Measurements from ENCODE around the gene TOP1. TPM values are rescaled to one million over a fixed set of nuclear protein-coding genes. Genes with fewer than 3 reads are reported as not detected.
"Not testable (repeated sequence)": the region's sequence is repeated elsewhere in the genome, so short reads cannot be mapped to it uniquely, and the experiment has no call there.

The TOP1 gene
- polyA plus RNA-seq, 4 donors, result 46.2 to 74.3 (median 69.8) TPM

DNA sequence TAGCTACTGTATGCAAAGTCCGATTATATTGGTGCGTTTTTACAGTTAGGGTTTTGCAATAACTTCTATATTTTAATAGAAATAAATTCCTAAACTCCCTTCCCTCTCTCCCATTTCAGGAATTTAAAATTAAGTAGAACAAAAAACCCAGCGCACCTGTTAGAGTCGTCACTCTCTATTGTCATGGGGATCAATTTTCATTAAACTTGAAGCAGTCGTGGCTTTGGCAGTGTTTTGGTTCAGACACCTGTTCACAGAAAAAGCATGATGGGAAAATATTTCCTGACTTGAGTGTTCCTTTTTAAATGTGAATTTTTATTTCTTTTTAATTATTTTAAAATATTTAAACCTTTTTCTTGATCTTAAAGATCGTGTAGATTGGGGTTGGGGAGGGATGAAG lies 95.0 kb downstream of the TOP1 start:
- H3K4me3 ChIP-seq (ENCODE audit: low read depth in 1 of 3, low read length in 3 of 3), result no peak overlapping the region
- H3K27ac ChIP-seq (ENCODE audit: low read depth in 1 of 3, low read length in 2 of 3), result peak overlapping the region in 1 of 3 donors; percentile 24
- peaks cover 0 to 18% (median 7%) of the 10 kb centered on the region in 3 donors for H3K4me1 ChIP-seq (ENCODE audit: control insufficient read depth in 3 of 3, insufficient read depth in 2 of 3, low read depth in 1 of 3, low read length in 2 of 3)
- H3K36me3 ChIP-seq (ENCODE audit: control insufficient read depth in 3 of 3, insufficient read depth in 2 of 3, low read depth in 1 of 3, low read length in 3 of 3), result peaks cover 21 to 40% (median 39%) of the 10 kb centered on the region in 3 donors
- 78 to 88% (median 86%) methylated on average over 6 of the region's 6 CpGs for WGBS, 3 donors
- no peaks in the 10 kb centered on the region for H3K27me3 ChIP-seq (ENCODE audit: control insufficient read depth in 3 of 3, insufficient read depth in 3 of 3, low read length in 3 of 3)
- no peaks in the 10 kb centered on the region for H3K9me3 ChIP-seq (ENCODE audit: control insufficient read depth in 2 of 2, insufficient read depth in 1 of 2, low read depth in 1 of 2, low read length in 1 of 2)
- DNase-seq (no peak), FAIRE-seq (no peak)

DNA sequence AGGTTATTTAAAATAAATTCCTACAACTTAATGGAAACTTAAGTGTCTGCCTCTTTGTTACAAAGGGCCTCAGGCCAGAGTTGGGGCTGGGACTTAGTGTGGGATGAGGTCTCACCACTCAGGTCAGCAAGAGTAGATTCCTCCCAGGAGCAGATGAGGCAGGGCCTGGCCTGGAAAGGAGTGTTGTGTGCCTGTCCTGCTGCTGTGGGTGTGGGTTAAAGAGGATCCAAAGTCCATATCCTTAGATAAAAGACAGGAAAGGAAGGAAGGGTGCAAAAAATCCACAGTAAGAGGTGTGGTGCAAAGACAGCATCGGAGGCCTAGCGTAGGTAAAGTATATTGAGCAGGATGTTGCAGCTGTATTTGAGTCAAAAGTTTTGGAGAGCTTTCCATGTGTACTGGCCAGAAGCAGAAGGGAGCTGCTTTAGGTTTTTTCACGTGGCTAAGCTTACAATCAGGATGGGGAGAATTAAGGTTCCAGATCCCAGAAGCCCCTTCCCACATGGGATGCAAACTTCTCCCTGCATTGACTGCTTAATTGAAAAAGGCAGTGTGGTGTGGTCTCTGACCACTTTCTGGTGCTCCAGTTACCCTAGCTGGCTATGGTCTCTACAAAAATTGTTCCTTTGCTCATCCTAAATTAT lies 96.0 kb downstream of the TOP1 start:
- Histone ChIP-seq H3K36me3 (ENCODE audit: control insufficient read depth in 3 of 3, insufficient read depth in 2 of 3, low read depth in 1 of 3, low read length in 3 of 3) (peaks cover 20 to 40% (median 37%) of the 10 kb centered on the region in 3 donors), H3K4me3 (ENCODE audit: low read depth in 1 of 3, low read length in 3 of 3) (no peak overlapping the region), H3K9me3 (ENCODE audit: control insufficient read depth in 2 of 2, insufficient read depth in 1 of 2, low read depth in 1 of 2, low read length in 1 of 2) (no peaks in the 10 kb centered on the region), H3K4me1 (ENCODE audit: control insufficient read depth in 3 of 3, insufficient read depth in 2 of 3, low read depth in 1 of 3, low read length in 2 of 3) (peaks cover 0 to 18% (median 7%) of the 10 kb centered on the region in 3 donors), H3K27me3 (ENCODE audit: control insufficient read depth in 3 of 3, insufficient read depth in 3 of 3, low read length in 3 of 3) (no peaks in the 10 kb centered on the region), H3K27ac (ENCODE audit: low read depth in 1 of 3, low read length in 2 of 3) (peak overlapping the region; percentile 34 to 73 (median 66))
- DNase-seq, result peak; percentile 78 to 90
- no peak for FAIRE-seq
- 27 to 60% (median 46%) methylated on average over 3 of the region's 3 CpGs for WGBS, 3 donors

GRCh38 chr20:41125530-41126457 lies 97.2 kb downstream of the TOP1 start:
- Histone ChIP-seq H3K36me3 (ENCODE audit: control insufficient read depth in 3 of 3, insufficient read depth in 2 of 3, low read depth in 1 of 3, low read length in 3 of 3) (peaks cover 16 to 37% (median 31%) of the 10 kb centered on the region in 3 donors), H3K9me3 (ENCODE audit: control insufficient read depth in 2 of 2, insufficient read depth in 1 of 2, low read depth in 1 of 2, low read length in 1 of 2) (no peaks in the 10 kb centered on the region), H3K4me1 (ENCODE audit: control insufficient read depth in 3 of 3, insufficient read depth in 2 of 3, low read depth in 1 of 3, low read length in 2 of 3) (peaks cover 0 to 18% (median 7%) of the 10 kb centered on the region in 3 donors), H3K27ac (ENCODE audit: low read depth in 1 of 3, low read length in 2 of 3) (peak overlapping the region in 1 of 3 donors; percentile 66), H3K4me3 (ENCODE audit: low read depth in 1 of 3, low read length in 3 of 3) (no peak overlapping the region), H3K27me3 (ENCODE audit: control insufficient read depth in 3 of 3, insufficient read depth in 3 of 3, low read length in 3 of 3) (no peaks in the 10 kb centered on the region)
- 72 to 90% (median 78%) methylated on average over 6 of the region's 6 CpGs for WGBS, 3 donors
- DNase-seq (peak in 1 of 2 donors; percentile 55), FAIRE-seq (no peak)

DNA sequence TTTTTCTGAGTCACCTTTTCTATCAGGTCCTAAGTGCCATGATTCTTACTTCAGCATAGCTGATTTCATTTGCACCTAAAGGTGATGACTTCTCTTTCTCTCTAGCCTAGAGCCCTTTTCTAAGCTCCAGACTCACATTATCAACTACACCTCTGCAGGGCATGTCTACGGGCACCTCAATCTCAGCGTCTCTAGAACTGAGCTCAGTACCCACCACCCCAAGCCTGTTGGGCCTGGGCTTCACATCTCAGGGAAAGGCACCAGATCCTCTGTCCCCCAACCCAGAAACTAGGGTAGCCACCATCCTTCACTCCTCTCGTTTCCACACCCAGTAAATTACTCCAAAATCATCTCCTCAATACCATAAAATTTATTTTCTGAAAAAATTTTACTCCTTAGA lies 98.1 kb downstream of the TOP1 start:
- 88 to 94% (median 92%) methylated on average over 3 of the region's 3 CpGs for WGBS, 3 donors
- no peak for DNase-seq
- FAIRE-seq, result no peak
- Histone ChIP-seq H3K4me3 (ENCODE audit: low read depth in 1 of 3, low read length in 3 of 3) (no peak overlapping the region), H3K36me3 (ENCODE audit: control insufficient read depth in 3 of 3, insufficient read depth in 2 of 3, low read depth in 1 of 3, low read length in 3 of 3) (peaks cover 9 to 29% (median 23%) of the 10 kb centered on the region in 3 donors), H3K9me3 (ENCODE audit: control insufficient read depth in 2 of 2, insufficient read depth in 1 of 2, low read depth in 1 of 2, low read length in 1 of 2) (no peaks in the 10 kb centered on the region), H3K27ac (ENCODE audit: low read depth in 1 of 3, low read length in 2 of 3) (no peak overlapping the region), H3K27me3 (ENCODE audit: control insufficient read depth in 3 of 3, insufficient read depth in 3 of 3, low read length in 3 of 3) (no peaks in the 10 kb centered on the region), H3K4me1 (ENCODE audit: control insufficient read depth in 3 of 3, insufficient read depth in 2 of 3, low read depth in 1 of 3, low read length in 2 of 3) (peaks cover 0 to 18% (median 7%) of the 10 kb centered on the region in 3 donors)

DNA sequence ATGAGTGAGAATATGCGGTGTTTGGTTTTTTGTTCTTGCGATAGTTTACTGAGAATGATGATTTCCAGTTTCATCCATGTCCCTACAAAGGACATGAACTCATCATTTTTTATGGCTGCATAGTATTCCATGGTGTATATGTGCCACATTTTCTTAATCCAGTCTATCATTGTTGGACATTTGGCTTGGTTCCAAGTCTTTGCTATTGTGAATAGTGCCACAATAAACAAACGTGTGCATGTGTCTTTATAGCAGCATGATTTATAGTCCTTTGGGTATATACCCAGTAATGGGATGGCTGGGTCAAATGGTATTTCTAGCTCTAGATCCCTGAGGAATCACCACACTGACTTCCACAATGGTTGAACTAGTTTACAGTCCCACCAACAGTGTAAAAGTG lies 99.7 kb downstream of the TOP1 start:
- WGBS, 3 donors, result 29% methylated on average over 1 of the region's 3 CpGs; no CpG with 5 or more reads in 2 of the 3 donors
- H3K4me3 ChIP-seq (ENCODE audit: low read depth in 1 of 3, low read length in 3 of 3); H3K27me3 ChIP-seq (ENCODE audit: control insufficient read depth in 3 of 3, insufficient read depth in 3 of 3, low read length in 3 of 3); H3K9me3 ChIP-seq (ENCODE audit: control insufficient read depth in 2 of 2, insufficient read depth in 1 of 2, low read depth in 1 of 2, low read length in 1 of 2); FAIRE-seq; H3K27ac ChIP-seq (ENCODE audit: low read depth in 1 of 3, low read length in 2 of 3); DNase-seq: not testable (repeated sequence)
- Histone ChIP-seq H3K36me3 (ENCODE audit: control insufficient read depth in 3 of 3, insufficient read depth in 2 of 3, low read depth in 1 of 3, low read length in 3 of 3) (peaks cover 0 to 22% (median 12%) of the 10 kb centered on the region in 3 donors), H3K4me1 (ENCODE audit: control insufficient read depth in 3 of 3, insufficient read depth in 2 of 3, low read depth in 1 of 3, low read length in 2 of 3) (peaks cover 0 to 18% (median 5%) of the 10 kb centered on the region in 3 donors)

GRCh38 chr20:41131594-41132387 lies 103.2 kb downstream of the TOP1 start:
- 58 to 69% (median 64%) methylated on average over 5 of the region's 5 CpGs for WGBS, 3 donors
- H3K27me3 ChIP-seq (ENCODE audit: control insufficient read depth in 3 of 3, insufficient read depth in 3 of 3, low read length in 3 of 3), result no peaks in the 10 kb centered on the region
- H3K36me3 ChIP-seq (ENCODE audit: control insufficient read depth in 3 of 3, insufficient read depth in 2 of 3, low read depth in 1 of 3, low read length in 3 of 3), result peaks cover 0 to 2% (median 0%) of the 10 kb centered on the region in 3 donors
- no peaks in the 10 kb centered on the region for H3K9me3 ChIP-seq (ENCODE audit: control insufficient read depth in 2 of 2, insufficient read depth in 1 of 2, low read depth in 1 of 2, low read length in 1 of 2)
- no peak overlapping the region for H3K4me3 ChIP-seq (ENCODE audit: low read depth in 1 of 3, low read length in 3 of 3)
- peaks cover 0 to 6% (median 0%) of the 10 kb centered on the region in 3 donors for H3K4me1 ChIP-seq (ENCODE audit: control insufficient read depth in 3 of 3, insufficient read depth in 2 of 3, low read depth in 1 of 3, low read length in 2 of 3)
- no peak for DNase-seq
- no peak for FAIRE-seq
- no peak overlapping the region for H3K27ac ChIP-seq (ENCODE audit: low read depth in 1 of 3, low read length in 2 of 3)

DNA sequence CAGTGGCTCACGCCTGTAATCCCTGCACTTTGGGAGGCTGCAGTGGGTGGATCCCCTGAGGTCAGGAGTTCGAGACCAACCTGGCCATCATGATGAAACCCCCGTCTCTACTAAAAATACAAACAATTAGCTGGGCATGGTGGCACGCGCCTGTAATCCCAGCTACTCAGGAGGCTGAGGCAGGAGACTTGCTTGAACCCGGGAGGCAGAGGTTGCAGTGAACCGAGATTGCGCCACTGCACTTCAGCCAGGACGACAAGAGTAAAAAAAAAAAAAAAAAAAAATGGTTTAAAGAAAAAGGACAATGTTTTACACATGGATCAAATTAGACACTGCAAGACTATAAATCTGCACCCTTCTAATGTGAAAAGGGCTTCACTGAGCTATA lies 103.8 kb downstream of the TOP1 start:
- H3K4me1 ChIP-seq (ENCODE audit: control insufficient read depth in 3 of 3, insufficient read depth in 2 of 3, low read depth in 1 of 3, low read length in 2 of 3); H3K9me3 ChIP-seq (ENCODE audit: control insufficient read depth in 2 of 2, insufficient read depth in 1 of 2, low read depth in 1 of 2, low read length in 1 of 2); H3K27me3 ChIP-seq (ENCODE audit: control insufficient read depth in 3 of 3, insufficient read depth in 3 of 3, low read length in 3 of 3); H3K36me3 ChIP-seq (ENCODE audit: control insufficient read depth in 3 of 3, insufficient read depth in 2 of 3, low read depth in 1 of 3, low read length in 3 of 3); H3K27ac ChIP-seq (ENCODE audit: low read depth in 1 of 3, low read length in 2 of 3); H3K4me3 ChIP-seq (ENCODE audit: low read depth in 1 of 3, low read length in 3 of 3); DNase-seq; FAIRE-seq: not testable (repeated sequence)
- 85 to 86% (median 86%) methylated on average over 9 of the region's 9 CpGs for WGBS, 3 donors
